HG02884 (cell line): ENCODE data around the gene ADSS1.

Experiments used
- ATAC-seq: cut with Tn5 transposase; IDR thresholded peaks from one replicate; pipeline ENCODE4 v1.9.1; 2021; ENCODE audit warnings: mild to moderate bottlenecking, moderate library complexity; ENCODE audit not compliant: unreplicated experiment

ADSS1 gene

GRCh38 chr14:104778694-104779331, 54.8 kb downstream of the ADSS1 start:
- no peak for ATAC-seq

- ATAC-seq: no peak
These were observed 55.9 kb downstream of the ADSS1 start for GRCh38 chr14:104779776-104780512.

DNA sequence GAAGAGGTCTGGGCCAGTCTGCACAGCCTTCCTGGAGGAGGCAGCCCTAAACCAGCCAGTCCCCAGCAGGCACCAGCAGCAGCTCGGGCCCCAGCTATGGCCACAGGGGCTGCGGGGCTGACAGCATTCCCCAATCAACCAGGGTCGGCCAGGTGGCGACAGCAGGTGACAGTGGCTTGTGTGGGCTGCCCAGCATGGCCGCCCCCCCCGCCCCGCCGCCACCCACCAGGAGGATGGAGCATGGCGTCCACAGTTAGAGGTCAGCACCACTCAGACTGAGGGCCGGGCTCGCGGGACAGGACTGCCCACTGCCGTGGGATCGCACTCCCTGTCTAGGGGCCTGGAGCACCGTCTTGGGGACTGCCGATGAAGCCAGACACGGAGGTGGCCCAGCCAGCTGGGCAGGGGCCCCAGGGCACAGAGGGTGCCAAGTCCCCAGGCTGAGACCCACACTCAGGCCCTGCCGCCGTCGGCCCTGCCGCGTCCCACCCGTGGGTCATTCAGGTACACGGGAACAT, 56.5 kb downstream of the ADSS1 start:
- ATAC-seq: no peak

- no peak for ATAC-seq
These were observed 57.4 kb downstream of the ADSS1 start for GRCh38 chr14:104781271-104782077.

DNA sequence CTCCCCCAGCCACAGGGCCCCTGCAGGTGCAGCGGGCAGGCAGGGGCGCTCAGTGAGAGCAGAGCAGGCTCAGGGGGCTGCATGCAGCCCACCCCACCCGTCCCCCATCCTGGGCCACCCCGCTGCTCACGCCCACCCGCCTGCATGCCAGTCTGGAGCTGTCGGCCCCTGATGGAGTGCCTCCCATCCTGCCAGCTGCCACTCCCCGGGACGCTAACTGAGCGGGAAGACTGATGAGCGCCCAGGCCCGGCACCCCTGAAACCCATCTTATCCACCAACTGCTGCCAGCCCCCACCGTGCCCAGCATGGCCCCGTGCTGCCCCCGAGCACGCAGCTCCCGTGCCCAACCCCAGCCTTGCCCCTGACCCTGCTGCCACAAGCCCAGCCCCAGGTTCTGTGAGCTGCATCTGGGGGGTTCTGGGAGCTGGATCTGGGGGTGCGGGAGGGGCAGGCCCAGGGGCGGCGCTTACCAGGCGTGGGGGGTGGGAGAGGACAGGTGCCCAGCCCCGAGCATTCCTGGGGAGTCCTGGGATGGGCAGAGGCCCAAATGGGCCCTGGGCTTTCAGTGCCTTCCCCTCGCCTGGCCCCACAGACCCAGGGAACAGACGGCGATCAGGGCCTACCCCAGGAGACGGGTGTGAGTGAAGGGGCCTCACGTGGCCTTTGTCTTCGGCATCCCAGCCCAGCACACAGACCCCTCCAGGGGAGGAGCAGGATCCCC, 58.2 kb downstream of the ADSS1 start:
- ATAC-seq: no peak

DNA sequence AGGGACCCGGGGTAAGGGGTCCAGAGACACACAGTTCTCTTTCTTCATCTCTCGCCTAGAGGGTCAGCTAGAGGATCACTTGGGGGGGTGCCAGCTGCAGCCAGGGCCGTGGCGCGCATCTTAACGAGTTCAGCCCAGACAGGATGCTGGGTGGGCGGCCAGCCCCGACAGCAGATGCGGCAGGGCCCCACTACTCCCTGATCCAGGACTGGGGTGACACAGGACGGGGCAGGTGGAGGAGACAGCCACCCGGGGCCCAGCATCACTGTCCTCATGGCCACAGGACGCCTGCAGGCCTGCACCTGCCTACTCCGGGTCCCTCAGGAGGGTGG, 58.7 kb downstream of the ADSS1 start:
- ATAC-seq: no peak

- no peak for ATAC-seq
These were observed 59.6 kb downstream of the ADSS1 start for GRCh38 chr14:104783484-104784217.

DNA sequence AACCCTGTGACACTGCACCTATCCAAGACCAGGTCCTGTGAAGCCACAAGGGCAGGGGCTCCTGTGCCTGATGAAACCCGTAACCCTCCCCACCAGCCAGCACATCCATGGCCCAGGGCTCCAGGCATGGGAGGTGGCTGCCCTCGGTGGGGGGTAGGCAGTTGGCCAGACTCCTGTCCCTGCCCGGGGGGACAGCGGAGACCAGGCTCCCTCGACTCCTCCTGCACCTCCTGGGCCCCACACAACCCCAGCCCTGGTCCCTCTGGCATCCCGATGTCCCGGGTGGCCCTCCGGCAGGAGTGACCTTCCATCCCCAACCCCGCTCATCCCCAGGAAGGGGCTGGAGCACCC, 60.2 kb downstream of the ADSS1 start:
- ATAC-seq: no peak

DNA sequence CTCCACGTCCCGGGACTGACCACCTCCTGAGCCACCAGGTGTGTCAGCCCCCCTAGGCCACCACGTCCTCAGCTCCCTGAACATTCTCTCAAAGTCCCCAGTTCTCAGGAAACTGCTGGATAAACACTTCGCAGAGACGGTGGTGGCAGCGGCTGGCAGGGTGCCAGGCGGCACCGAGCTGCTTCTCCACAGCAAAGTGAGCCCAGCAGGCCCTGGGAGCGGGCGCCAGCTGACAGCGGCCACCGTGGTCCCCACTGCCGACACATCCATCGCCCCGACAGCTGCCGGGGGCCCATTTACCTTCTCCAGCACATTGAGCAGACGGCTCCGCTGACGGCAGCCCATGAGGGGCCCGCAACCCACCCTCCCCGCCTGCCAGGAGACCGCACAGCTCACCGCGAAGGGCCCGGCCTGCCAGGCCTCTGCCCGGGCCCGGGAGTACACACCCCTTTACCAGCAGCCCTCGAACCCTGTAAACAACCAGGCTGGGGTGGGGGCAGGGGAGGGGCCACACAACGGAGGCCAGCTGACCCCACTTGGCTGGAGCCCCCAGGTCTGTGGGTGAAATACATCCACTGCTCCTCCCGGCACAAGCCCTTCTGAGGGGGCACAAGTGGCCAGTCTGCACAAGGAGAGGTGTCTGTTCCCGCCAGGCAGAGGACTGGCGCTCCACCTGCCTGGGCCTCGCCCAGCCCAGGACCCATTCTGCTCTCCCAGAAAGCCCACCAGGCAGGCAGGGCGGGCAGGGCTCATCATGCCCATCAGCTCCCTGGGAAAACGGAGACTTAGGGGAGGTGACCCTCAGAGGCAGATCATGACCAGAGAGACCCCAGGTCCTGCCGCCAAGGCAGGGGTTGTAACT, 61.0 kb downstream of the ADSS1 start:
- ATAC-seq: no peak

GRCh38 chr14:104785708-104786080, 61.7 kb downstream of the ADSS1 start:
- ATAC-seq: no peak

- no peak for ATAC-seq
These were observed 62.1 kb downstream of the ADSS1 start for GRCh38 chr14:104786091-104786586.

DNA sequence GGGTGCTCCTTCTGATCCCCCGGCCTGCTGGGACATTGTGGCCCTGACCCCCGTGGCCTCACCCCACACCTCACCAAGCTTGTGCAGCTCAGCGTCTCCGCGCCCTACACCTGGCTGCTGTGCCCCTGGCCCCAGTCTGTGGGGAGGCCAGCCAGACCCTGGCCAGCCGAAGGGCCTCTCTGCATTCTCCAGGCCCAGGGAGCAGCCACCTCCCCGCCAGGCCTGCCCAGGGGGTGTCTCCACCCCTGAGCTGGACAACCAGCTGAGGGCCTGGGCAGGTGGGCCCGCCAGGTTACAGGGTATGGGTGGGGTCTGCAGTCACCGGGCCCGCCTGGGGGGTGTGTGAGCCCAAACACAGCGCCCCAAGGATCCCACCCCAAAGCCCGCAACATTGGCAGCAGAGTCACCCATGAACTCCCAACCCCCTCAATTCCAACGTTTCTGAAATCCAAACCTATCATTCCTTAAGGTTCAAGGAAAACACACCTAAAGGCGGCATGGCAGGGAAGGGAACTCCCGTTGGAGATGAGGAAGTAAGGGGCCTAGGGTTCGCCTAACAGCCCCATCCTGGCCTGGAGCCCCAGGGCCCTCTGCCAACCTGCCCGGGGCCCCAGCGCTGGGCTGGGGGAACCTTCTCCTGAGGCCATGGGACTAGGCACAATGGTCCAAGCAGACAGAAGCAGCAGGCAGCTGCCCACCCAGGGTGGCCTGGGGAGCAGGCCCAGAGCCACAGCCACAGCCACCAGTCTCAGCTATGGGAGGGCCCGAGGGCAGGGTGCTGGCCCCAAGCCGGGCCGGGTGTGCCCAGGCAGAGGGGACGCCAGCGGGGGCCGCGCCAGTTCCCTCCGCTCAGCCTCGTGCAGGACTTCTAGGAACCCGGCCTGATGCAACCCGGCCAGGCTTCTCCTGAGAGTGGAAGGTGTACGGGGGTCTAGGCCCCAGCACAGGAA, 63.0 kb downstream of the ADSS1 start:
- ATAC-seq: no peak

DNA sequence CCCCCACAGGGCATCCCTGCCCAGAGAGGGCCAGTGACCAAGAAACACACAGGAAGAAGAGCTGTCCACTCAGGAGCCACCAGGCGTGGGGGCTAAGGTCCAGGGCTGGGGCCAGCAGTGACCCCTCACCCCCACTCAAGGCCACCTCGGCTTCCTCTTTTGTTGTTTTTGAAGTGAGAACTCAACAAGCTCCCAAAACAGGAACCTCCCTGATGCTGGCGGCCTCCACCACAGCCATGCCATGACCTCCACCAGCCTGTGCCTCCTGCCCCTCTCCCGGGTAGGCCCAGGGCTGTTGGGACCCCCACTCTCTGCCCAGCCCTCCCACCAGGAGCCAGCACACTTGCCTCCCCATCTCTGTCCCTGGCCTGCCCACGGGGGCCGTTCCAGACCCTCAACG, 63.7 kb downstream of the ADSS1 start:
- no peak for ATAC-seq

DNA sequence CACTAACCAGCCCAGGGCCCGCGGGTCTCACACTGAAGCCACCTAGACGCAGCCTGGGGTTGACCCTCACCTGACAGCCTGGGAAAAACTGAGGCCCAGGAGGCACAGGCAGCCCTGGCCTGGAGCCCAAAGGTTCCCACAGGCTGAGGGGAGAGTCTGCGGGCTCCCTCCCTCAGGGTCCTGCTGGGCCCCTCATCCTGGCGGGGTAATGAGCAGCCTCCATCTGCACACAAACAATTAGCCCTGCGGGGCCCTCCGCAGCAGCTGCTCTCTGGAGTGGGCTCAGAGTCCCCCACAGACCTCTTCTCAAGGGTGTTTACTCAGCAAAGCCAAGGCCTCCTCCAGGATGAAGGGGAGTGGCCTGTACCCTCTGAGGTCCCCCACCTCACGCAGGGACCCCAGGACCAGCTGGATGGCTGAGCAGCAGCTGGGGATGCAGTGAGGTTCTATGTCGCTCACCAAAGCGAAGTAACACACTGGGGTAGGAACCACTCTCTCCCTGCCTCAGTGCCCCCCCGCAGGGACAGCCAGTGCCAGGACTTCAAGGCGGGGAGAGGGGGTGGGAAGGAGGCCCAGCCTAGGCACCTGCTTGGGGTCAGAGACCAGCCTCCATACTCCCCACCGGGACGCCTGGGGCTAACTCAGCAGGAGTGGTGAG, 64.3 kb downstream of the ADSS1 start:
- no peak for ATAC-seq

- no peak for ATAC-seq
These were observed 65.0 kb downstream of the ADSS1 start for GRCh38 chr14:104788873-104789663.

GRCh38 chr14:104789752-104790743, 66.0 kb downstream of the ADSS1 start:
- ATAC-seq: no peak
